Activated CD4-positive, alpha-beta T cell treated with anti-CD3 and anti-CD28 coated beads, Interleukin-2, amount 50 U/mL, for 24 hours (primary cell): Measurements from ENCODE around the gene MDFI.
A peak's percentile ranks its signal among the peaks of the same experiment; 100 is the strongest.
"Not testable (repeated sequence)": the region's sequence is repeated elsewhere in the genome, so short reads cannot be mapped to it uniquely, and the experiment has no call there.

Source experiments
- DNase-seq, 2 donors: peaks; one replicate each; pipeline ENCODE4 v3.0.0-alpha.2; 2020; ENCODE audit warnings: low read depth in 1 of 2, low spot score in 1 of 2

Gene MDFI

DNA sequence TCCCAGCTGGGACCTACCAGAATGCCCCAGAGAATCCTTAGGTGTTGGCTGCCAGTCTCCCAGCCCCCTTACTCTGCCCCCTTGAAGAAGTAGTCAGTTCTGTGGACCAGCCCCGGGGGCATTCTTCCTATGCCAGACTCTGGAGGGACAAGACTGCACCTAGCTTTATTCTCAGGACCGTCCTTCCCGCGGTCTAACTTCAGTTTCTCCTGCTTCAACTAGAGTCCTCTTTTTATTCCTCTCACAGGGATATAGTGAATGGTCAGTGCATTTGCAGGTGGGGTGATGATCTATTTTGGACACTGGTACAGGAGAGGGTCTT lies 35.9 kb upstream of the MDFI start:
- DNase-seq, result no peak

DNA sequence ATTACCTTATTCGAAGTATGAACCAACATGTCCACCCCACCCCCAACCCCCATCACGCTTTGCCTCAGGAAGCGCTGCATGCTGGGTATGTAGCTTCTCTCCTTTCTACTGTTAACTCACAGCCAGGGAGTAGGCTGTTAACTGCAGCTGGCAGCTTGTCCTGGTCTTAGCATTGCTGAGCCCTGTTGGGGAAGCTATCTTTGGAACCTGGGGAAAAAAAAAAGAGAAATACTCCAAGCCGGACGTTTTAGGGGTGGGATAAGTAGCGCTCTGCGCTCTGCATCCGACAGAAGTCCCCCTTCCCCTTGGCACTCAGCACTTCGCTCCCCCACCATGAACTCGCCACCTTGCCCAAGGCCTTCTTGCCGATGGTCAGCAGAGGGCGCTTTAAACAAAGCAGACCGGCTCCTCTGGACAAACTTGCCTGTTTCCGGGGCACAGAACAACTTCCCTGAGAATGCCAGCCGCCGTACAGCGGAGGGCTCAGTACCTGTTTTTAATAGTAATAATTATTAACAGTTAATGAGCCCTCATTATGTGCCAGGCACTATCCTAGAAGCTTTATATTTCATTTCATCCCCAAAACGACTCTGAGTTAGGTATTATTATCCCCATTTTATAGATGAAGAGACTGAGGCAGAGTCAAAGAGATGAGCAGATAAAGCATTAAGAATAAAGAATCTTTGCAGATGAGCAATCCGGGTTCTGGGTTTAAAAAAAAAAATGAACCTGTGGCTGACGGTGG lies 35.2 kb upstream of the MDFI start:
- DNase-seq, result peak; percentile 40 to 70

DNA sequence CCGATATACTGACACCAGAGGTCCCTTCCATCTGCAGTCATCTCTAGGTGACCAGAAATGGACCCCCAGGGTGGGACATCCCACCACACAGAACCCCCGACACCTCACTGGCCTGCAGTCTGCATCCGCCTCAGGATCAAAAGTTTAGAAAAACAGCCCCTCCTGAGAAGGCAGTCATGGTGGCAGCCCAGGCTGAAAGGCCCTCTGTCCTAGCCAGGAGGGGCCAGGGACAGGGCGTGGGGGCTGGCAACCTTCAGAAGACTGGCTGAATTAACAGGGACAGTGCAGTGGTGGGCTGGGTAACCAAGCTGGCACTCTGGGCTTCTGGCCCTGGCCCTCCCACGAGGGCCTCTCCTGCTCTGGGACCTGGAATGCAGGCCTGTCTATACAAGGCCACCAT lies 34.3 kb upstream of the MDFI start:
- no peak for DNase-seq

DNA sequence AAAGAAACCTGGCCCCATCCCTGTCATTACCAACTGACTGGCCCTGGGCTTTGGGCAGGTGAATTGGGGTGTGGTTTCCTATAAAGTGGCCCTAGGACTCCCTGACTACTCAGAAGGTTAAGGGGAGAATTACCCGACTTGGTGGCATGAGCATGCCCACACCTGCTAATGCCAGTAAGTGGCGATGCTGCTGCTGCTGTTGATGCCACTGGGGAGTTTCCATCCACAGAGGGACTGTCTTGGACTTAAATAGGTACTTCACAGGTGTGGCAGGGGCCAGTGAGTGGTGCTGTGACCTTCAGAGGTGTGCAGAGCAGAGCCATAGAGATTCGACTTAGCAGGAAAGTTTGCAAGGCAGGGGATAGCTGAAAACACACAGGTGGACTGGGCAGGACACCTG lies 32.6 kb upstream of the MDFI start:
- DNase-seq, result no peak

DNA sequence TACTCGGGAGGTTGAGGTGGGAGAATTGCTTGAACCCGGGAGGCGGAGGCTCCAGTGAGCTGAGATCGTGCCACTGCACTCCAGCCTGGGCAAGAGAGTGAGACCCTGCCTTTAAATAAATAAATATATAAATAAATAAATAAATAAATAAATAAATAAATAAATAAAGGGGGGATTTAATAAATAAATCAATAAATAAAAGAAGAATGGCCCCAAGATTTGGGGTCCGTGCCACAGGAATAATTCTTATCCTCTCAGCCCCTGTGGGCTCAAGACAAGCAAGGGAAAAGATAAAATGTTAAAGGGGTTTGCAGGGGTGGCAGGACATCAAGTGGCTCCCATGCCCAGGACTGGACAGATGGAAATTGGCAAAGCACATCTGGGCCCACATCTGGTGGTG lies 31.2 kb upstream of the MDFI start:
- no peak for DNase-seq

DNA sequence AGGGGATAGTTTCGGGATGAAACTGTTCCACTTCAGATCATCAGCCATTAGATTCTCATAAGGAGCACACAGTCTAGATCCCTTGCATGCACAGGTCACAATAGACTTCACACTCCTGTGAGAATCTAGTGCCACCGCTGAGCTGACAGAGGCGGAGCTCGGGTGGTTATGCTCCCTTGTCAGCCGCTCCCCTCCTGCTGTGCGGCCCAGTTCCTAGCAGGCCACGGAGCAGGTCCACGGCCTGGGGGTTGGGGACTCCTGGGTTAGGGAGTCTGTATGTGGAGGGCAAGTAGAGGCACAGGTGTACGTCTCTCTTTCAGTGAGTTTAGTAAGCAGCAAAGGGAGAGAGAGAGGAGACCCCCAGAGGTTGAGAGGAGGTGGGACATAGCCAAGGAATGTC lies 30.5 kb upstream of the MDFI start:
- no peak for DNase-seq

DNA sequence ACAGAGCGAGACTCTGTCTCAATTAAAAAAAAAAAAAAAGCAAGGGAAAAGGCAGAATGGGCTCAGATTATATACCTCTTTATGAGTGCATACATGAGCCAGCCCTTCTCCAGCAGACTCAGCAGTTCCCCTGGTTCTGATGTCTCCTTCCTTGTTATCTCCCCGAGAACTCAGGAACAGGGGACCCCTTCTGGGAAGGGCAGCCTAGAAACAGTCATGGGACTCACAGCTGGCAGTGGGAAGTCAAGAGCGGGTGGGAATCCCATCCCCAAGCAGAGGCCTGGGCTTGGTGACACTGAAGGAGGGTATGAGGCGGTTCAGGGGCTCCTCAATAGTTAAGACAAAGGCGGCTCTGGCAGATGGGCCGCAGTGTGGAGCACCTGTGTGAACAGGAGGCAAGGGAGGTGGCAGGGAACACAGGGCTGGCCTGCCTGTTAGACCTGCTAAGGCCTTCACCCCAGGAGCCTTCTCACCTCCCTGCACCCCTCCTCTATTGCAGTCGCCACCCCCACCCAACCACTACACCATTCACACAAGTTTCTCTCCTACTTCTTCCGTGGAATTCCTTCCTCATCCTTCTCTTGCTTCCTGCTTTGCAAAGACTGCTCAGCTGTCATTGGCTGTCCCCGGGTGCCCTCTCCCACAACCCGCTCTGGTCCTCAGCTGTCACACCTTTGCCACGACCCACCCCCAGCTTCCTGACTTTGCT lies 29.7 kb upstream of the MDFI start:
- no peak for DNase-seq

DNA sequence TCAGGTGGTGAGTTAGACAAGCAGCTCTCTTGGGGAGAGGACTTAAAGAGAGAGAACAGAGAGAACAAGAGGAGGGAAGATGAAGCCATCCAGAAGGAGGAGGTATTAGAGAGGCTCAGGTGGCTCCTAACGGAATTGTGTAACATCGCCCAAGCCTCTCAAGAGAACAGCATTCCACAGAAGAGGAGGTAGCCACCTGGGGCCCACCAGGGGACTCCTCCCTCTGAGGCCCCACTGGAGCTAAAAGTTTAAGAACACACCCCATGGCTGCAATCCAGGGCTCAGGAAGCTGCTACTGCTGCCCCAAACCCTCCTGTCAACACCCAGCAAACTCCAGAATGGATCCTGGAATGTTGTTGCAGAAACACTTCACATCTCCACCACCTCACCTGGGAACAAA lies 23.6 kb upstream of the MDFI start:
- no peak for DNase-seq

DNA sequence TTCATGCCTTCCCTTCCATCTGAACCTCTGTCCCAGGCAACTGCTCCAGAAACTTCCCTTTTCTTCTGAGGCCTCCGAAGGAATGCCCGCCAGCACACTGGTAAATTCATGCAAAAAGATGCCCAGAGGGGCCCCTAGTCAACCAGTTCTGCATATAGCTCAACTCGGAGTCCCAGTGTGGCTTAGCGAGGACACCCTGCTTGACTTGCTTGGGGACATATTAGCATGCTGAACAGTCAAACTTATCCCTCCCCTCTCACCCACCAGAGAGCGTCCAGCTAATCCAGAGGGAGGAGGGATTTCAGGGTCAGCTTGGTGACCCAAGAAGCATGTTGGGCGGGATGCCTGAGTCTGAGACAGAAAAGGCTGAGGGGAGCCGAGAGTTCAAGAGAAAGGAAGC lies 23.0 kb upstream of the MDFI start:
- DNase-seq, result no peak

DNA sequence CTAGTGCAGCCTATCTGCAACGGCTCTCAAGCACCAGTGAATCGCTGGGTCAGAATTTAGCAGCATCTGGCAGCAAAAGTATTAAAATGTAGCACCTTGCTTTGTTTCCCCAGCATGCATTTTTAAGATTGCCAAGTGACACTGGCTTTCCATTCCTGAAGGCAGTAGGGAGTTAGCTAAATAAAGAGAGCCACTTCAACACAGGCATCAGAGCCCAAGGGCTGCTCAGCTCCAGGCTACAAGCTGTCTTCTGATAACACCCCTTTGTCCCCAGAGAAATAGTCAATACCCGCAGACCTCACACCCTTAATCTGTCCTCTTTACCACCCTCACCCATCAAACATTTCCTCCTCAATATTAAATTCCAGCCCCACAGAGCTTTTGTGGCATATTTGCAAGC lies 19.7 kb upstream of the MDFI start:
- DNase-seq, result no peak

DNA sequence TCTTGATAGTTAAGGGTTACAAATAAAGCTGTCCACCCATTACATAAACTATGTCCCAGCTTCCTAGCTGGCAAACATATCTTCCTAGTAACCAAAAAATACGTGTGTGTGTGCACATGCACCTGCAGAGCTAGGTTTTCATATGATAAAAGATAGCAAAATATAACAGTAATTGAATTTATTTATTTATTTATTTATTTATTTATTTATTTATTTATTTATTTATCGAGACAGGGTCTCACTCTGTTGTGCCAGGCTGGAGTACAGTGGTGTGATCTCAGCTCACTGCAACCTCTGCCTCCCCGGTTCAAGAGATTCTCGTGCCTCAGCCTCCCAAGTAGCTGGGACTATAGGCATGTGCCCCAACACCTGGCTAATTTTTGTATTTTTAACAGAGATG lies 19.1 kb upstream of the MDFI start:
- DNase-seq, result not testable (repeated sequence)

DNA sequence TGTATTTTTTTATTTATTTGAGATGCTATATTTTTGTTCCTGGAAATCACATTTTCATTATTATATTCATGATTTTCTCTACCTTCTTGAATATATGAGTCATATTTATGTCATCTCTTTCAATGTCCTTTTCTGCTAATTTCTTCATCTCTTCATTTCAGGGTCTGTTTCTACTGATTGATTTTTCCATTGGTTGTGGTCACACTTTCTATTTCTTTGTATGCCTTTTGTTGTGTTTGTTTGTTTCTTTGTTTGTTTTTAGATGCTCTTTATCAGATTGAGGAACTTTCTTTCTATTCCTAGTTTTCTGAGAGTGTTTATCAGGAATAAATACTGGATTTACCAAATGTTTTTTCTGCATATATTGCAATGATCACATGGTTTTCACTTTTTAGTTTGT lies 16.9 kb upstream of the MDFI start:
- DNase-seq, result no peak

DNA sequence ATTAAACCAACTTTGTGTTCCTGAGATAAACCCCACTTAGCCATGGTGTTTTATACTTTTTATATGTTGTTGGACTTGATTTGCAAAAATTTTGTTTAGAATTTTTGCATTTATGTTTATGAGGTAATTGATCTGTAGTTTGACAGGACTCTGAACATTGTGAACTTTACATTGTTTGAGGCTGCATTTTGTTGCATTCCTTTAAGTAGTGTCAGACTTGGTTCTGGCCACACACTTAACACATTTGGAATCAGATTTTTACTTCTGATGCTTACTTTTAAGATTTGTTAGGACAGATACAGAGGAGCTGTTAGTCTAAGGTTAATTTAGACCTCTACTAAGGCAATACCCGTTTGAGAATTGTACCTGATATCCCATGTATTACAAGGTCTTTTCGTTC lies 16.5 kb upstream of the MDFI start:
- no peak for DNase-seq

DNA sequence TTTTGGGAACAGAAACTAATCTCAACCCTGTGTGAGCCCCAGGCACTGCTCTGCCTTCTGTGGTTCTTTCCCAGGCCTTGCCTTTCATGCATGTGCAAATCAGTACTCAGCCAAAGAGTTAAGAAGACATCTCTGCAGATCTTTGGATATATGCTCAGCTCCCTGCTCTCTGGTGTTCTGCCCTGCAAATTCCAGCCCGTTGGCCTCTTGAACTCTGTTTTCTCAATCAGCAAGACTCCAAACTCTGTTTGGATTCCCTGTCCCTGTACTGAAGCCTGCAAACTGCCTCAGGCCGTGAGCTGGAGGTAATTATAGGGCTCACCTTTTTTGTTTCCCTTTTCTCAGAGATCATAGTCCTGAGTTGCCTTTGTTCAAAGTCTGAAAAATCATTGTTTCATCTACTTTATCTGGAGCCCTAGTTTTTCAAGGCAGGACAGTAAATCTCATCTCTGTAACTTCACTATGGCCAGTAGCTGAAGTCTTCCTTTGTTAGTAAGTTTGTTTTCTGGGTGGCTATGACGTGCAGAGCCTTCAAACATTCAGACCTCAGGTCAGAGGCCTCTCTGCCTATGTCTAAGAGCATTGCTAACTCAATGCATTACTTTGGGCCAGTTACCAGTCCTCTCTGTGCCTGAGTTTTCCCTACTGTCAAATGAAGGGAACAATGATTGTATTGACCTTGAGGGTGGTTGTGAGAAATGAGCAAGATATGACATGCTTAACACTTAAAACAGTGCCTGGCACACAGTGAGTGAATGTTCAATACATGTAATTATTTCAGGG lies 15.9 kb upstream of the MDFI start:
- DNase-seq, result no peak

DNA sequence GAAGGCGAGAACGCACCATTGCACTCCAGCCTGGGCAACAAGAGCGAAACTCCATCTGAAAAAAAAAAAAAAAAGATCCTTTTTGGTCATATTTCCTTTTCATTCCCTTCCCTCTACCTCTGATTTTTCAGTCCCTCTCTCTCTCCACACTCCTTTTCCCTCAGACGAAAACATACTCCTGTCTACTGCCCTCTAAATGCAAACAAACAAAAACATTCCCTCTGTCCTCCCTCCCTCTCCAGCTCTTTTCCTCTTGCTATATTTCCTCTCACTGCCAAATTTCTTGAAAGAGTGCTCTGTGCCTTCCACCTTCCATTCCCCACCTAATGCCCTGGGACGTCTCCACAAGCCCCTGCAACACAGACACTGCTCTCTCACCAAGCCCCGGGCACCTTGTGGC lies 14.9 kb upstream of the MDFI start:
- DNase-seq, result no peak

DNA sequence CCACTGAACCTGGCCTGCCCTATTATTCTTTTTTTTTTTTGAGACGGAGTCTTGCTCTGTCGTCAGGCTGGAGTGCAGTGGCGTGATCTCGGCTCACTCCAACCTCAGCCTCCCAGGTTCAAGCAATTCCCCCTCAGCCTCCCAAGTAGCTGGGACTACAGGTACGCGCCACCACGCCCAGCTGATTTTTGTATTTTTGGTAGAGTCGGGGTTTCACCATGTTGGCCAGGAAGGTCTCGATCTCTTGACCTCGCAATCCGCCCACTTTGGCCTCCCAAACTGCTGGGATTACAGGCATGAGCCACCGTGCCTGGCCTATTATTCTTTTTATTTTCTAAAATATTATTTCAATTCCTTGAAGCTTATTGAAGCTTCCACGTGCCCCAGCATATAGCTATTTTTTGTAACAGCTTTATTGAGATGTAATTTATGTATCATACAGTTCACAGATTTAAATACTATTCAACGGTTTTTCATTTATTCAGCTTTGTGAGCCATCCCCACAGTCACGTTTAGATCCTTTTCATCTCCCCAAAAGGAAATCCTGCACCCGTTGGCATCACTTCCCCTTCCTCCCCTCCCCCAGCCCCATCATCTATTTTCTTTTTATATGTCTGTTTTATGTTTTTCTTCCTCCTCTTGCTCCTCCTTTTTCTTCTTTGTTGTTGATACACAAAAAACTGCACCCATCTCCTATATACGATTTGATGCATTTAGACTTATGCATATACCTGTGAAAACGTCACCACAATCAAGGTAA lies 13.5 kb upstream of the MDFI start:
- DNase-seq, result no peak

DNA sequence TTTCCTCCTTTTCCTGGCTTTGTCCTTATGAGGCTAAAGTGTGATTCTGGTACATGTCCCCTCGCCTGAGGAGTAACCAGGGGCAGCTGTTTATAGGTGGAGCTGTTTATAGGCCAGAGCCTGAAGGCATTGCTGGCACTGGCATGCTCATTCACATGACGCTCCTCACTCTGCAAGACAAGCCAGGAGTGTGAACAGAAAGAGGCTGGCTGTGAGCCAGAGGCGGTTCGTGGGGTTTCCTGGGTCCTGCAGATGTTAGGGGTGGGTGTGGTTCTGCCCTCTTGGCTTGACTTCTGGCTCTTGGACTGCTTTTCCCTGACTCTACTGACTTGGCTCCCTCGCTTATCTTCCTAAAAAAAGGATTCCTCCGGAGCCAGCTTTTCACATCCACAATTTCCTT lies 12.8 kb upstream of the MDFI start:
- no peak for DNase-seq

DNA sequence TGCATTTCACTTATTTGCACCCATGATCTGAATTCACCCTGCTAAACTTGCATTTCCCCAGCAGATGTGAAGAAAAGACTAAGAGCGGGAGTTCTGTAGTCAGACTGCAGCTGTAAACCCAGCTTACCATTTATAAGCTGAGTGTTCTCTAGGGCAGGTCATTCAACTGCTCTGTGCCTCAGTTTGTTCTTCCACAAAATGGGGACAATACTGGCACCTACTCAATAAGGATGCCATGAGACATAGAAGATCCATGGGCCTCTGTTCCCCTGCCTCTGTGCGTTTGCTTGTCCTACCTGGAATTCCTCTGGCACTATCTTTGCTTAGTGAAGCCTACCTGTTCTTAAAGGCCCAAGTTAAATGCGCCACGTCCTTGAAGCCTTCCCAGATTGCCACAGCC lies 12.2 kb upstream of the MDFI start:
- no peak for DNase-seq

DNA sequence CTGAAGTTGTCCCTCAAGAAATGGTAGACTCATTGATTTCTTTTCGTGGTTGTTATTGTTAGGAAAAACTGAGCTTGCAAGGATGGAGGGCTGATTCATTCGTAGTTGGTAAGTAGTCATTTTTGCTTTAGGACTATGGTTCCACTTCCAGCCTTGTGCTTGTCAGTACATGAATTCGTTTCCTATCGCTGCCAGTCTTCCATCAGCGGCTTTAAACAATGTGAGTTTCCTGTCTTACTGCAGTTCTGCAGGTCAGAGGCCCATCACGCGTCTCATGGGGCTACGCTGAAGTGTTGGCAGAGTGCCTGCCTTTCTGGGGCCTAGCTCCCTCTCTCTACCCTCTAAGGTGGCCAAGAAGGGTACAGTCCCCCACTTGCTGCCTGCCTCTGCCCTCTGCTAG lies 11.4 kb upstream of the MDFI start:
- DNase-seq, result no peak

DNA sequence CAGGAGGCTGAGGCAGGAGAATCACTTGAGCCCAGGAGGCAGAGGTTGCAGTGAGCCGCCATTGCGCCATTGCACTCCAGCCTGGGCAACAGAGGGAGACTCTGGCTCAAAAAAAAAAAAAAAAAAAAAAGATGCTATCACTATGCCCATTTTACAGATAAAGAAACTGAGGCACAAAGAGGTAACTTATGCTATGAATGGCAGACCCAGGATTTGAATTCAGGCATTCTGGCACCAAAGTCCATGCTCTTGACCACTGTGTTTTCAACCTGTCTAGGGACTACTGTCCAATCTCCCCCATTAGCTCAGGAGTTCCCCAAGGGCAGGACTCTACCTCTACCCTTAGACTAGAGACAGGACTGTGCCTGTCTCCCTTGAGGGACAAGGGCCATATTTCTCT lies 9.1 kb upstream of the MDFI start:
- no peak for DNase-seq

DNA sequence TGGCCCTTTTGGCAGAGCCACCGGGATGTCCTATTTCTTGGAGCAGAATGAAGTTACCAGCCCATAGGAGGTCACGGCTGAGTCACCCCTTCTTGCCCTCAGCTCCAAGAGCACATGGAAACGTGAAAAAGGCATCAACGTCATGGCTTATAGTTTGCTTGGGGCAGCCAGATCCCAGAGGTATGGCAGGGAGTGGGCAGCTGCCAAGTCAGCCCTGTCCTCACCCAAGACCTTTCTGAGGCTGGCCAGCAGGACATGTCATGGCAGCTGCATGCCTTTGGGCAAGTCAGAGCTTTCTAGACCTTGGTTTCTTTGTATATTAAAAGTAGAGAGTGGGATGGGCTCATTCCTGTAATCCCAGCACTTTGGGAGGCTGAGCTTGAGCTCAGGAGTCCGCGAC lies 8.2 kb upstream of the MDFI start:
- no peak for DNase-seq

DNA sequence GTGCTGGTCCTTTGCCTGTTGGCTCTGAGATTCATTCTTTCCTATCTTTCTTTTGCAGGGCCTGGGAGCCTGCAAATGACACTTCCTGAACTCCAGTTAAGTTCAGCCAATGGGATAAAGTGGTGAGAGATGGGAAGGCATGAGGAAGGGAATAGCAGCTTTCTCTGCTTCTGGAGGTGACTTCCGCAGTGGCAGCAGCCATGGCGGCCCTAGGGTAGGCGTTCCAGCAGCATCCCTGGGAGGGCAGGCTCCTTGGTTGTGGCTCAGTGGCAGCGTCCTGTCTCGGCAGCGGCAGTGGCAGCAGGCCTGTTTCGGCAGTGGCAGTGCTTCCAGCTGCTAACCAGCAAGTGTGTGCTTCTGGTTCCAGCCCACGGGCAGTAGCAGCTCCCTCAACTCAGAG lies 7.3 kb upstream of the MDFI start:
- DNase-seq, result no peak
